H1 (cell line): ENCODE results near the gene ENO2. TPM values are rescaled to one million over a fixed set of nuclear protein-coding genes. Genes with fewer than 3 reads are reported as not detected.

ENCODE experiments used
- CTCF ChIA-PET: fragments of 300-600 bp; sonication (Branson Sonifier 250); formaldehyde crosslinking; loops from one replicate; lab custom pipeline; 2021; ENCODE audit not compliant: partially characterized antibody; lab: Charles Lee
- POLR2A ChIA-PET: fragments of 300-600 bp; sonication (Branson Sonifier 250); formaldehyde crosslinking; loops from one replicate; lab custom pipeline; 2021; ENCODE audit warnings: inconsistent platforms; ENCODE audit not compliant: partially characterized antibody; lab: Charles Lee
- DNase-seq, 2 experiments: peaks; one replicate each; pipeline versions ENCODE4 v3.0.0 to v3.0.0-alpha.2; 2010 to 2022; ENCODE audit warnings: low spot score in 2 of 2, low read depth in 1 of 2, mixed read lengths in 1 of 2
- FAIRE-seq: peaks from 2 replicates; lab custom pipeline; 2011; peaks lifted over from hg19 to GRCh38; lab: Jason Lieb, UNC
- H2AFZ ChIP-seq: 2 replicates; pipeline ENCODE4 v1.8.1; 2012; ENCODE audit warnings: low read length, inconsistent platforms
- H2AK5ac ChIP-seq: 2 replicates; pipeline ENCODE4 v1.6.1; 2013; ENCODE audit warnings: low read depth, low read length
- H2BK120ac ChIP-seq: replicated peaks from 2 replicates; pipeline ENCODE3; 2013; ENCODE audit warnings: low read depth, low read length, inconsistent platforms
- H2BK12ac ChIP-seq: 2 replicates; pipeline ENCODE4 v1.6.1; 2013; ENCODE audit warnings: low read depth, low read length
- H2BK15ac ChIP-seq: 2 replicates; pipeline ENCODE4 v1.6.1; 2013; ENCODE audit warnings: low read length
- H2BK20ac ChIP-seq: 2 replicates; pipeline ENCODE4 v1.6.1; 2013; ENCODE audit warnings: low read length
- H2BK5ac ChIP-seq: 2 replicates; pipeline ENCODE4 v1.6.1; 2013; ENCODE audit warnings: low read depth, low read length
- H3K14ac ChIP-seq: 2 replicates; pipeline ENCODE4 v1.6.1; 2013; ENCODE audit warnings: inconsistent platforms; ENCODE audit not compliant: insufficient read length
- H3K18ac ChIP-seq: 2 replicates; pipeline ENCODE4 v1.6.1; 2013; ENCODE audit warnings: low read length; ENCODE audit errors: extremely low read depth
- H3K23ac ChIP-seq: 2 replicates; pipeline ENCODE4 v1.6.1; 2013; ENCODE audit warnings: inconsistent platforms; ENCODE audit not compliant: insufficient read length
- H3K23me2 ChIP-seq: 2 replicates; pipeline ENCODE4 v1.6.1; 2013; ENCODE audit warnings: low read depth, low read length
- H3K27ac ChIP-seq: 2 replicates; pipeline ENCODE4 v1.6.1; 2011; ENCODE audit warnings: low read depth, low read length, inconsistent platforms
- H3K27me3 ChIP-seq, 4 experiments: replicated peaks in 1 of 4; 1 replicate in 1 of 4; 2 replicates in 3 of 4; pipeline versions ENCODE4 v1.6.1 to v1.8.1; 2011 to 2013; ENCODE audit warnings: low read length in 3 of 4, mild to moderate bottlenecking in 3 of 4, inconsistent platforms in 2 of 4, mixed read lengths in 2 of 4, moderate library complexity in 1 of 4; ENCODE audit not compliant: control insufficient read depth in 3 of 4, insufficient read depth in 3 of 4; ENCODE audit errors: extremely low read depth in 1 of 4
- H3K36me3 ChIP-seq, 4 experiments: 2 replicates each; pipeline versions ENCODE4 v1.6.1 to v1.8.1; 2011 to 2013; ENCODE audit warnings: mild to moderate bottlenecking in 4 of 4, low read length in 3 of 4, moderate library complexity in 2 of 4, control low read depth in 1 of 4, inconsistent platforms in 1 of 4; ENCODE audit not compliant: insufficient read depth in 4 of 4, control insufficient read depth in 2 of 4
- H3K4ac ChIP-seq: replicated peaks from 2 replicates; pipeline ENCODE3; 2013; ENCODE audit warnings: low read length, low read depth, mixed read lengths, inconsistent platforms; ENCODE audit not compliant: insufficient read length
- H3K4me1 ChIP-seq, 4 experiments: replicated peaks in 1 of 4; 1 replicate in 1 of 4; 2 replicates in 3 of 4; pipeline versions ENCODE4 v1.6.1 to v1.8.1; 2011 to 2013; ENCODE audit warnings: low read length in 3 of 4, inconsistent platforms in 2 of 4, mixed read lengths in 1 of 4; ENCODE audit not compliant: insufficient read depth in 4 of 4, control insufficient read depth in 3 of 4
- H3K4me2 ChIP-seq, 2 experiments: 2 replicates each; pipeline versions ENCODE4 v1.6.1 to v1.8.1; 2011 to 2013; ENCODE audit warnings: low read depth in 2 of 2, low read length in 2 of 2, control low read depth in 1 of 2, inconsistent platforms in 1 of 2, mild to moderate bottlenecking in 1 of 2; ENCODE audit not compliant: insufficient read depth in 1 of 2
- H3K4me3 ChIP-seq, 4 experiments: fragments of 200-600, 300-600 bp in 1 of 4; sonication (generic), shearing (Covaris generic), sonication (Bioruptor Twin) in 1 of 4; 2 replicates each; pipeline versions ENCODE4 v1.5.1 to v1.8.1; 2011 to 2016; ENCODE audit warnings: low read length in 4 of 4, low read depth in 3 of 4, control low read depth in 2 of 4, inconsistent platforms in 2 of 4, mild to moderate bottlenecking in 2 of 4, mixed read lengths in 1 of 4, moderate library complexity in 1 of 4; ENCODE audit not compliant: insufficient read depth in 2 of 4; ENCODE audit errors: extremely low read depth in 1 of 4
- H3K56ac ChIP-seq: replicated peaks from 2 replicates; pipeline ENCODE3; 2013; ENCODE audit warnings: low read depth, mild to moderate bottlenecking, mixed read lengths, low read length, inconsistent platforms; ENCODE audit not compliant: insufficient read length
- H3K79me1 ChIP-seq: 2 replicates; pipeline ENCODE4 v1.6.1; 2013; ENCODE audit warnings: low read depth, low read length, control low read depth
- H3K79me2 ChIP-seq, 2 experiments: 2 replicates each; pipeline versions ENCODE4 v1.6.1 to v1.8.1; 2012 to 2013; ENCODE audit warnings: low read length in 2 of 2, mild to moderate bottlenecking in 2 of 2, inconsistent platforms in 1 of 2; ENCODE audit not compliant: insufficient read depth in 2 of 2, control insufficient read depth in 1 of 2
- H3K9ac ChIP-seq, 4 experiments: replicated peaks in 1 of 4; 1 replicate in 1 of 4; 2 replicates in 3 of 4; pipeline versions ENCODE4 v1.6.1 to v1.8.1; 2011 to 2013; ENCODE audit warnings: low read depth in 3 of 4, low read length in 3 of 4, control low read depth in 2 of 4, mild to moderate bottlenecking in 2 of 4, moderate library complexity in 2 of 4, inconsistent platforms in 1 of 4; ENCODE audit errors: extremely low read depth in 1 of 4
- H3K9me3 ChIP-seq, 2 experiments: 2 replicates each; pipeline versions ENCODE4 v1.6.1 to v1.8.1; 2012 to 2013; ENCODE audit warnings: mild to moderate bottlenecking in 2 of 2, moderate library complexity in 2 of 2, control low read depth in 1 of 2, inconsistent platforms in 1 of 2, low read depth in 1 of 2, low read length in 1 of 2, mixed read lengths in 1 of 2; ENCODE audit not compliant: insufficient read depth in 2 of 2
- H4K20me1 ChIP-seq, 2 experiments: replicated peaks in 1 of 2; 2 replicates each; pipeline versions ENCODE3 to v1.8.1; 2011 to 2013; ENCODE audit warnings: inconsistent platforms in 2 of 2, low read length in 2 of 2, mild to moderate bottlenecking in 1 of 2; ENCODE audit not compliant: insufficient read depth in 2 of 2, control insufficient read depth in 1 of 2
- H4K5ac ChIP-seq: 2 replicates; pipeline ENCODE4 v1.6.1; 2013; ENCODE audit warnings: low read length, low read depth, mixed read lengths, inconsistent platforms; ENCODE audit not compliant: insufficient read length
- H4K8ac ChIP-seq: 2 replicates; pipeline ENCODE4 v1.8.0; 2013; ENCODE audit warnings: mild to moderate bottlenecking, moderate library complexity, low read length, inconsistent platforms; ENCODE audit not compliant: insufficient read depth; ENCODE audit errors: extremely low read depth
- H4K91ac ChIP-seq: replicated peaks from 2 replicates; pipeline ENCODE3; 2013; ENCODE audit warnings: low read length, mixed read lengths, inconsistent platforms; ENCODE audit not compliant: insufficient read length
- ASH2L ChIP-seq: fragments of 200-600, 300-600 bp; sonication (generic); IDR thresholded peaks from one replicate; pipeline ENCODE4 v1.7.1; 2017; ENCODE audit warnings: low read length
- CHD2 ChIP-seq: IDR thresholded peaks from 2 replicates; pipeline ENCODE4 v1.6.1; 2012; ENCODE audit warnings: low read length, improper control_type of control experiment
- CREB1 ChIP-seq: IDR thresholded peaks from 2 replicates; pipeline ENCODE4 v1.6.1; 2012; ENCODE audit warnings: inconsistent platforms
- EGR1 ChIP-seq: IDR thresholded peaks from 2 replicates; pipeline ENCODE4 v1.6.1; 2011; ENCODE audit warnings: low read depth, low read length, borderline replicate concordance
- EZH2 ChIP-seq: fragments of 200-600 bp; sonication (generic); IDR thresholded peaks from 2 replicates; pipeline ENCODE4 v1.7.1; 2012; ENCODE audit warnings: low read depth, mild to moderate bottlenecking, moderate library complexity, low read length, inconsistent platforms; ENCODE audit not compliant: severe bottlenecking
- GABPA ChIP-seq: IDR thresholded peaks from 2 replicates; pipeline ENCODE4 v1.6.1; 2011; ENCODE audit warnings: mild to moderate bottlenecking, low read length, moderate library complexity, borderline replicate concordance; ENCODE audit not compliant: insufficient read depth
- MAX ChIP-seq: IDR thresholded peaks from 2 replicates; pipeline ENCODE4 v1.6.1; 2012; ENCODE audit warnings: inconsistent platforms
- POLR2A ChIP-seq, 2 experiments: IDR thresholded peaks; 1 replicate in 1 of 2; 2 replicates in 1 of 2; pipeline ENCODE4 v1.6.1; 2011; ENCODE audit warnings: low read depth in 2 of 2, low read length in 2 of 2, mild to moderate bottlenecking in 2 of 2; ENCODE audit errors: control extremely low read depth in 1 of 2
- POU5F1 ChIP-seq: IDR thresholded peaks from 2 replicates; pipeline ENCODE4 v1.6.1; 2011; ENCODE audit warnings: low read depth, mild to moderate bottlenecking, low read length, moderate library complexity
- SIN3A ChIP-seq, 2 experiments: IDR thresholded peaks in 1 of 2; conservative IDR thresholded peaks in 1 of 2; 2 replicates each; pipeline ENCODE4 v1.6.1; 2011 to 2012; ENCODE audit warnings: low read length in 2 of 2, improper control_type of control experiment in 1 of 2, low read depth in 1 of 2, mild to moderate bottlenecking in 1 of 2
- WGBS, 2 experiments: shearing (Covaris generic) in 1 of 2; methylation state at CpG; one replicate each; pipeline versions ENCODE4 v1.1.6 to v1.1.7; 2013 to 2015; ENCODE audit warnings: low lambda C conversion rate in 2 of 2, mixed read lengths in 2 of 2, inconsistent platforms in 1 of 2, low coverage in 1 of 2, missing lambda C conversion rate in 1 of 2; ENCODE audit not compliant: insufficient replicate concordance in 2 of 2, insufficient coverage in 1 of 2, insufficient read length in 1 of 2; ENCODE audit errors: extremely low coverage in 1 of 2, missing lambda C conversion rate in 1 of 2; 5-methylcytosine and 5-hydroxymethylcytosine counted together
- polyA plus RNA-seq, 7 experiments: library from polyadenylated mRNA; depleted of rRNA in 3 of 7; stranded (reverse) in 5 of 7; unstranded in 2 of 7; fragments of >200 nt in 5 of 7; fragments of 200-250 nt in 2 of 7; gene quantifications; 1 replicate in 5 of 7; 2 replicates in 1 of 7; 4 replicates in 1 of 7; pipeline versions ENCODE4 v1.2.1 to v1.2.3, GENCODE V29; 2011 to 2013; ENCODE audit warnings: missing spikeins in 2 of 7, mixed read lengths in 2 of 7
- total RNA-seq: library from RNA; stranded (reverse); fragmentation: NEBNext Ultra II Directional; extraction: Animal tissue kit (Norgen Biotek cat#: 25700); gene quantifications from 2 replicates; pipeline ENCODE4 v1.2.1, GENCODE V29; 2021

The ENO2 gene
- total and polyA plus RNA-seq, 2 of the 8 experiments (the other 6 are each of a cell fraction or from before 2014, with no cell fraction given) = 92.4 to 102 TPM

GRCh38 chr12:6937481-6938352 is 23.3 kb downstream of the ENO2 start:
- Histone ChIP-seq H3K9ac (peak overlapping the region; percentile 78 to 95 (median 86)), H2AK5ac (no peak overlapping the region), H3K9me3 (no peaks in the 10 kb centered on the region), H4K8ac (peak overlapping the region; percentile 96; the same call in 1 of the 2 replicates), H3K27me3 (no peaks in the 10 kb centered on the region), H2BK5ac (peak overlapping the region; percentile 79), H3K4me2 (peak overlapping the region; percentile 46 to 71), H3K23me2 (peaks cover 4% of the 10 kb centered on the region; the same call in 1 of the 2 replicates), H2AFZ (no peak overlapping the region), H2BK20ac (no peak overlapping the region), H3K79me1 (peaks cover 7% of the 10 kb centered on the region; the same call in 1 of the 2 replicates), H4K5ac (peak overlapping the region; percentile 85), H3K56ac (peak overlapping the region; percentile 65), H3K18ac (peak overlapping the region; percentile 85), H4K91ac (peak overlapping the region; percentile 88), H4K20me1 (peaks cover 8 to 10% of the 10 kb centered on the region in 2 experiments), H2BK15ac (no peak overlapping the region; the same call in 1 of the 2 replicates), H3K79me2 (peaks cover 0 to 3% of the 10 kb centered on the region in 2 experiments; a peak in 2 of 4 replicates), H3K4me1 (peaks cover 0 to 13% (median 5%) of the 10 kb centered on the region in 4 experiments; a peak in 5 of 7 replicates), H3K23ac (no peak overlapping the region), H2BK12ac (0 out of 2 replicates have a peak overlapping the region, but pooled peaks have one; percentile 55), H2BK120ac (peak overlapping the region; percentile 25), H3K4me3 (peak overlapping the region; percentile 42 to 69 (median 58)), H3K36me3 (peaks cover 14 to 48% (median 31%) of the 10 kb centered on the region in 4 experiments), H3K27ac (peak overlapping the region; percentile 90), H3K4ac (no peak overlapping the region), H3K14ac (no peak overlapping the region)
- ChIA-PET CTCF (interaction anchor here (0.6 to 20.2 kb wide), 18 partner anchors 12 to 624 kb away, joined by 3 to 253 read pairs (median 3); partner anchors contain the start of genes ATN1, SPSB2 and TPI1), POLR2A (interaction anchor here (0.6 to 44.0 kb wide), 14 partner anchors 4 to 245 kb away, joined by 3 to 1596 read pairs (median 4); partner anchors contain the start of genes ATN1, C12orf57, CDCA3 and EMG1)
- DNase-seq (peak in 1 of 2 experiments; percentile 93), FAIRE-seq (peak; percentile 90)
- 2% methylated on average over 66 of the region's 80 CpGs; no CpG with 5 or more reads in 1 of the 2 experiments for WGBS, 2 experiments
- TF ChIP-seq EZH2 (no peak), POU5F1 (no peak), SIN3A (conservative IDR thresholded peaks at IDR 0.05 in 1 of 2, IDR thresholded peaks at IDR 0.05 in 1 of 2; ENCODE audit: low read depth in 1 of 2, low read length in 2 of 2) (peak in 1 of 2 experiments; percentile 84; a peak in 2 of 4 replicates), POLR2A (IDR thresholded peaks at IDR 0.05; ENCODE audit: control extremely low read depth in 1 of 2, low read depth in 2 of 2, low read length in 2 of 2) (peak in 1 of 2 experiments; percentile 93; a peak in 2 of 3 replicates), CREB1 (peak; percentile 99), ASH2L (peak; percentile 68), GABPA (peak; percentile 46; the same call in 1 of the 2 replicates), MAX (peak; percentile 95), EGR1 (peak; percentile 86; the same call in 1 of the 2 replicates), CHD2 (peak; percentile 88)
